H1 (cell line): Measurements from ENCODE around the gene ZNF212. TPM values are rescaled to one million over a fixed set of nuclear protein-coding genes. Genes with fewer than 3 reads are reported as not detected.

Experiments used
- CEBPB ChIP-seq: IDR thresholded peaks from 2 replicates; pipeline ENCODE4 v1.6.1; 2012; ENCODE audit warnings: low read depth, low read length
- EZH2 ChIP-seq: fragments of 200-600 bp; sonication (generic); IDR thresholded peaks from 2 replicates; pipeline ENCODE4 v1.7.1; 2012; ENCODE audit warnings: low read depth, mild to moderate bottlenecking, moderate library complexity, low read length, inconsistent platforms; ENCODE audit not compliant: severe bottlenecking
- POLR2A ChIP-seq, 2 experiments: IDR thresholded peaks; 1 replicate in 1 of 2; 2 replicates in 1 of 2; pipeline ENCODE4 v1.6.1; 2011; ENCODE audit warnings: low read depth in 2 of 2, low read length in 2 of 2, mild to moderate bottlenecking in 2 of 2; ENCODE audit errors: control extremely low read depth in 1 of 2
- polyA plus RNA-seq, 7 experiments: library from polyadenylated mRNA; depleted of rRNA in 3 of 7; stranded (reverse) in 5 of 7; unstranded in 2 of 7; fragments of >200 nt in 5 of 7; fragments of 200-250 nt in 2 of 7; gene quantifications; 1 replicate in 5 of 7; 2 replicates in 1 of 7; 4 replicates in 1 of 7; pipeline versions ENCODE4 v1.2.1 to v1.2.3, GENCODE V29; 2011 to 2013; ENCODE audit warnings: missing spikeins in 2 of 7, mixed read lengths in 2 of 7
- total RNA-seq: library from RNA; stranded (reverse); fragmentation: NEBNext Ultra II Directional; extraction: Animal tissue kit (Norgen Biotek cat#: 25700); gene quantifications from 2 replicates; pipeline ENCODE4 v1.2.1, GENCODE V29; 2021
- TF ChIP-seq, protein P1 (sequence below): IDR thresholded peaks from 2 replicates; pipeline ENCODE4 v1.6.1; 2012; ENCODE audit warnings: inconsistent platforms

The ZNF212 gene
- total and polyA plus RNA-seq, 2 of the 8 experiments (the other 6 are each of a cell fraction or from before 2014, with no cell fraction given): 6.7 to 19.3 TPM

DNA sequence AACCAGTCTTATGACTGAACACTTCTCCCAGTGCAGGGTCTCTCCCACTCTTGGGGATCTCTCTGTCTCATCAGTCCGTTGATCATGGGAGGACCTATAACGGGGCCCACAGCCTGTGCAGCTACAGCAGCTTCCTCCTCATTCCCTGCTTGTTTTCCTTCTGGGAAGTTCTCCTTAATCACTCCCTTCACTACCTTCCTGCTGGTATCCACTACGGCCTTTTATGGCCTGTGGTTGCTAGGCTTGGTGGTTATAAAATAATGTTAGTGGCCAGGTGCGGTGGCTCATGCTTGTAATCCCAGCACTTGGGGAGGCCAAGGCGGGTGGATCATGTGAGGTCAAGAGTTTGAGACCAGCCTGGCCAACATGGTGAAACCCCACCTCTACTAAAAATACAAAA, 47.6 kb upstream of the ZNF212 start (continued):
- no peak for TF ChIP-seq CEBPB
- no peak for TF ChIP-seq POLR2A (IDR thresholded peaks at IDR 0.05; ENCODE audit: control extremely low read depth in 1 of 2, low read depth in 2 of 2, low read length in 2 of 2)
- TF ChIP-seq, protein P1, sequence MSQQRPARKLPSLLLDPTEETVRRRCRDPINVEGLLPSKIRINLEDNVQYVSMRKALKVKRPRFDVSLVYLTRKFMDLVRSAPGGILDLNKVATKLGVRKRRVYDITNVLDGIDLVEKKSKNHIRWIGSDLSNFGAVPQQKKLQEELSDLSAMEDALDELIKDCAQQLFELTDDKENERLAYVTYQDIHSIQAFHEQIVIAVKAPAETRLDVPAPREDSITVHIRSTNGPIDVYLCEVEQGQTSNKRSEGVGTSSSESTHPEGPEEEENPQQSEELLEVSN: no peak
- TF ChIP-seq EZH2: no peak
